SH-SY5Y (cell line): ENCODE measurements around the gene HSFX1.

Experiments used
- GATA2 ChIP-seq: IDR thresholded peaks from 2 replicates; pipeline ENCODE4 v1.6.1; 2011; ENCODE audit warnings: mild to moderate bottlenecking, low read depth, low read length
- GATA3 ChIP-seq: IDR thresholded peaks from 2 replicates; pipeline ENCODE4 v1.6.1; 2011; ENCODE audit warnings: low read depth, mild to moderate bottlenecking, low read length, moderate library complexity

- no peak for TF ChIP-seq GATA3
- no peak for TF ChIP-seq GATA2
Observed at GRCh38 chrX:149819371-149819770, 45.5 kb downstream of the HSFX1 start.
